Measurements from ENCODE around the gene UIMC1.
"Not testable (repeated sequence)": the region's sequence is repeated elsewhere in the genome, so short reads cannot be mapped to it uniquely, and the experiment has no call there.

Gene UIMC1

GRCh38 chr5:176881021-176881749 lies 125.4 kb downstream of the UIMC1 start:
- no peak for FAIRE-seq

- FAIRE-seq: no peak
These were observed 126.1 kb downstream of the UIMC1 start for GRCh38 chr5:176880366-176881020.

DNA sequence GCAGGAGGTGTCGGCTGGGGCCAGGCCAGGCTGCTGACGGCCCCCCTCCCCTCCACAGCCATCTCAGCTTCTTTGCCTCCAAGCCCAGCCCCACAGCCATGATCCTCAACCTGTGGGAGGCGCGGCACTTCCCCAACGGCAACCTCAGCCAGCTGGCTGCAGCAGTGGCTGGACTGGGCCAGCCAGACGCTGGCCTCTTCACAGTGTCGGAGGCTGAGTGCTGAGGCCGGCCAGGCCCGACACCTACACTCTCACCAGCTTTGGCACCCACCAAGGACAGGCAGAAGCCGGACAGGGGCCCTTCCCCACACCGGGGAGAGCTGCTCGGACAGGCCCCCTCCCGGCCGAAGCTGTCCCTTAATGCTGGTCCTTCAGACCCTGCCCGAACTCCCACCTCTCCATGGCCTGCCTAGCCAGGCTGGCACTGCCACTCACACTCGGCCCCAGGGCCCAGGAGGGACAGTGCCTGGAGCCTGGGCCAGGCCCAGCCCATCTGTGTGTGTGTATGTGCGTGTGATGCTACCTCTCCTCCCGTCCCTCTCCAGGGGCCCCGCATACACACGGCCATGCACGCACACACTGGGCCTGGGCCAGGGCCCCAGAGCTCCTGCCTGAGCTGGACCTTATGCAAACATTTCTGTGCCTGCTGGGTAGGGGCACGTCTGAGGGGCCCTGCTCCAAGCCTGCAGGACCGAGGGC lies 126.8 kb downstream of the UIMC1 start:
- FAIRE-seq: no peak

DNA sequence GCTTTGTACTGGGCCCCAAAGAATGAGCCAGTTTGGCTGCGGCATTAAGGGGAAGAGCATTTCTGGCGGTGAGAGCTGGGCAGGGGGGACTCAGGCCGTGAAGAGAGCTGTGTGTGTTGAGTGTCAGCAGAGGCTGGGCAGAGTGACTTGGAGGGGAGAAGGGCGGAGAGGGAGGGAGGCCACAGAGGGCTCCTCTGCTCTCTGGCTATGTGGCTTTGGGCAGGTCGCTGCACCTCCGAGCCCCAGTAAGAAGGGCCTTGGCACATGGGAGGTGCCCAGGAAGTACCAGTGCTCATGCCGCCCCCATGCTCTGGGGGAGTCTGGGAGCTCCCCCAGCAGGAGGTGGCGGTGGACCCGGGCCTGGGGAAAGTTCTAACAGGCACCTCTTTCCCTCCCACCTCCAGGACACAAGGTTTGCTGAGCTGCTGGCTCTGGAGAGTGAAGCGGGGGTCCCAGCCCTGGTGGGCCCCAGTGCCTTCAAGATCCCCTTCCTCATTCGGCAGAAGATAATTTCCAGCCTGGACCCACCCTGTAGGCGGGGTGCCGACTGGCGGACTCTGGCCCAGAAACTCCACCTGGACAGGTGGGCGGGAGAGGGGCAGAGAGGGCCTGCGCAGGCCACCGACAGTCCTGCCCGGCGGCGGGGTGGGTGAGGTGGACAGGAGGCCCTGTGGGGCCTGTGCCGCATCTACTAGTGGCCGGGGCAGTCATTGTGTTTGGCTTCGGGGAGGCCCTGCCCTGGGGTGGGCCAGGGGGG lies 127.5 kb downstream of the UIMC1 start:
- no peak for FAIRE-seq

GRCh38 chr5:176878463-176878862 lies 128.1 kb downstream of the UIMC1 start:
- FAIRE-seq: no peak

GRCh38 chr5:176877793-176878331 lies 128.7 kb downstream of the UIMC1 start:
- FAIRE-seq: no peak

DNA sequence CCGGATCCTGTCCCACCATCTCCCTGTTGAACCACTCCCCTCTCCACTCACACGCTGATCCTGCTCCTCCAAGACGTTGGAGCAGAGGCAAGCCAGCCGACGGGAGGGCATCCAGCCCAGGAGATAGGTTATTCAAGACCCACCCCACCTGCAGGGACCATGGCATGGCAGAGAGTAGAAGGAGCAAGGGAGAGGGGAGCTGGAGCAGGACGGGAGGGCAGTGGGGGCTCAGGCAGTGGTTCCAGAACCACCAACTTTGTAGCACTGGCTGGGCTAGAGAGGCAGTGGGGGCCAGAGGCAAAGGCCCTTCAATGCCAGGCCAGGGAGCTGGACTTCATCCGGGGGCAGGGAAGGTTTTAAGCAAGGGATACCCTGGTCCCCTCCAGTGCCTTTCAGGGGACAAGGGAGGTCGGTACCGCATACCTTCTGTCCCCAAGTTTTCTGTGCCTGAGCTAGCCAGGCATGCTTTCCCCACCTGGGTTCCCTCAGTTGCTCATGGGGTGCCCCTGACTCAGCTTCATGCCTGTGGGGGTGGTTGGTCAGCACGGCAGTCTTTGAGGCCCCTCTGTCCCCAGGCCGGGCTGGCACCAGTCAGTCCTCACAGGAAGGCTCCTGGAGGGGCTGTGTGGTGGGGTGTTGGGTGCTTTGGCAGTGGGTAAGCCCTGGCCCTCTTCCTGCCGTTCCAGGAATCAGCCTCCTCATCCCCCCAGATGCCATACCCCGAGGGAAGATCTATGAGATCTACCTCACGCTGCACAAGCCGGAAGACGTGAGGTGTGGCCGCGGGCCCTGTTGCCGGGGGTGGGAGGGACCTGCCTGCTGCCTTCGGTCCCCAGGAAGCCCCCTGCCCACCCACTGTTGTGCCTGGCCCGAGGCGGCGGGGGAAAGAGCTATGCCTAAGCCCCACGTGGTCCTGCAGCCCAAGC lies 129.8 kb downstream of the UIMC1 start:
- FAIRE-seq: no peak

- no peak for FAIRE-seq
These were observed 130.6 kb downstream of the UIMC1 start for GRCh38 chr5:176875783-176876505.

GRCh38 chr5:176875014-176875550 lies 131.5 kb downstream of the UIMC1 start:
- no peak for FAIRE-seq

- FAIRE-seq: no peak
These were observed 132.3 kb downstream of the UIMC1 start for GRCh38 chr5:176874198-176874780.

DNA sequence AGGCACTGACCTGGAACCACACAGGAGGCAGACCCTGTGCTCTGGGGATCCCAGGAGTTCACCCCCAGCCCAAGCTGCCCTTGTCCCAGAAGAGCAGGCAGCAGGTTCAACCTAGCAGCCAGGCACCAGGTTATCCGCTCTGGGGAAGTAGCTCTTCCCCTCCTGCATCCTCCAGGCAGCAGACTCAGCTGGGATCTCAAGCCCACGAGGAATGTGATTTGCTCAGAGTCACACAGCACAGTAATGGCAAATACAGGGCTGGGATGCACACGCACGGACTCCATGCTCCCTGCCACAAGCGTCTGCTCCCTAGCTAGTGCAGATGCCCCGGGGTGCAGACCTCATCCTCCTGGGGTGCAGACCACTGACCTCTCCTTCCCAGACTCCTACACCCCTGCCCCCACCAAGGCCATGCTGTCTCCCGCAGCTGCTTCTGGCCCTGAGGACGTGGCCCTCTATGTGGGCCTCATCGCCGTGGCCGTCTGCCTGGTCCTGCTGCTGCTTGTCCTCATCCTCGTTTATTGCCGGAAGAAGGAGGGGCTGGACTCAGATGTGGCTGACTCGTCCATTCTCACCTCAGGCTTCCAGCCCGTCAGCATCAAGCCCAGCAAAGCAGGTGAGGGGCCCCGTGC lies 132.9 kb downstream of the UIMC1 start:
- no peak for FAIRE-seq

DNA sequence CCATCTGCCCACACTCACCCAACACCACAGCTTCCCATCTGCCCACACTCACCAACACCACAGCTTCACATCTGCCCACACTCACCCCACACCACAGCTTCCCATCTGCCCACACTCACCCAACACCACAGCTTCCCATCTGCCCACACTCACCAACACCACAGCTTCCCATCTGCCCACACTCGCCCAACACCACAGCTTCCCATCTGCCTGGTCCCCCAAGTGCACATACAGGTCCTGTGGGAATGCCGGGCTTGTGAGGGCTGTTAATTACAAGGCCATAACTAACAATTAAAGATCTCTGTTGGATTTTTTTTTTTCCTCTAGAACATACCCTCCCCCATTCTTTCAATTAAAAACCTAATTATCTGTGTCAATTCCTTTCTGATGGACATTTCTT lies 133.6 kb downstream of the UIMC1 start:
- not testable (repeated sequence) for FAIRE-seq

DNA sequence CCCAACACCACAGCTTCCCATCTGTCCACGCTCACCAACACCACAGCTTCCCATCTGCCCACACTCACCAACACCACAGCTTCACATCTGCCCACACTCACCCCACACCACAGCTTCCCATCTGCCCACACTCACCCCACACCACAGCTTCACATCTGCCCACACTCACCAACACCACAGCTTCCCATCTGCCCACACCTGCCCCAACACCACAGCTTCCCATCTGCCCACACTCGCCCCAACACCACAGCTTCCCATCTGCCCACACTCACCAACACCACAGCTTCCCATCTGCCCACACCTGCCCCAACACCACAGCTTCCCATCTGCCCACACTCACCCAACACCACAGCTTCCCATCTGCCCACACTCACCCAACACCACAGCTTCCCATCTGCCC lies 134.0 kb downstream of the UIMC1 start:
- not testable (repeated sequence) for FAIRE-seq

DNA sequence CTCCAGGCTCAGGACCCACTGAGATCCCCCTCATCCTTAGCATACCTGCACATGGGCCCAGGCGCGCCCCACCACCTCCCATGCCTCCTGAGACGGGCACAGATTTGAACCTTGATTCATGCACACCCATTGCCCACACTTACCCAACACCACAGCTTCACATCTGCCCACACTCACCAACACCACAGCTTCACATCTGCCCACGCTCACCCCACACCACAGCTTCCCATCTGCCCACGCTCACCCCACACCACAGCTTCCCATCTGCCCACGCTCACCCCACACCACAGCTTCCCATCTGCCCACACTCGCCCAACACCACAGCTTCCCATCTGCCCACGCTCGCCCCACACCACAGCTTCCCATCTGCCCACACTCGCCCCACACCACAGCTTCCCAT lies 135.9 kb downstream of the UIMC1 start:
- not testable (repeated sequence) for FAIRE-seq

DNA sequence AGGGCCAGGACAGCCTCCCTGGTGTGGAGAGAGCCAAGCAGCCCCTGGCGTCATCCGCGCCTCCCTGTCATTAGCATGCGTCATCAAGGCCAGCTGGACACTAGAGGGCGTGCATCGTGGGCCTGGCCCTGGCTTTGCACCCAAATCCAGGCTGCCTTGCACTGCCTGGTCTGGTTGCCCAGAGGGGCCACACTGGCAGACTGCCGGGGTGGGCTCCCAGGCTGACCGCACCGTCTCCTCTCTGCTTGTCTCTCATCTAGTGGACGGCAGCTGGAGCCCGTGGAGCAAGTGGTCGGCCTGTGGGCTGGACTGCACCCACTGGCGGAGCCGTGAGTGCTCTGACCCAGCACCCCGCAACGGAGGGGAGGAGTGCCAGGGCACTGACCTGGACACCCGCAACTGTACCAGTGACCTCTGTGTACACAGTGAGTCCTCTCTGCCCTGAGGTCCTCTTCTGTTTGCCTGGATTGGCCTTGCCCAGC lies 136.4 kb downstream of the UIMC1 start:
- FAIRE-seq: no peak

DNA sequence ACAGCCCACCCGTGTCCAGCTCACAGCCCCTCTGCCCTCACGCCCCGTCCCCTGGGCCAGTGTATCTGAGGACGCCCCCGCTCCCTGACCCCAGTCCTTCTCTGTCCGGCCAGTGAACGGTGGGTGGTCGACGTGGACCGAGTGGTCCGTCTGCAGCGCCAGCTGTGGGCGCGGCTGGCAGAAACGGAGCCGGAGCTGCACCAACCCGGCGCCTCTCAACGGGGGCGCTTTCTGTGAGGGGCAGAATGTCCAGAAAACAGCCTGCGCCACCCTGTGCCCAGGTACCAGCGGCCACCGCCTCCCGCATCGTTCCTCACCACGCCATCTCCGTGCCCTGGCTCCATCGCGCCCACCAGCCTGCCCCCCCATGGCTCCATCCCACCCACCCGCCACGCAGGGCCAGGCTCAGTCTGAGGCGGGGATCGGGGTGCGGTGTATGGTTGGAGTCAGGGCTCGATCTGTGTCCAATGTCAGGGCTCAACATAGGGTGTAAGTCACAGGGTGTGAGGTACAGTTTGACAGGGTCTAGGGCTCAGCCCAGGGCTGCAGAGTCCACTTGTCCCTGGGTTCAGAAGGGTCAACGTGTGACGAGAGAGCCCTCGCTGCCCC lies 137.0 kb downstream of the UIMC1 start:
- FAIRE-seq: no peak

GRCh38 chr5:176868731-176869130 lies 137.8 kb downstream of the UIMC1 start:
- FAIRE-seq: no peak

DNA sequence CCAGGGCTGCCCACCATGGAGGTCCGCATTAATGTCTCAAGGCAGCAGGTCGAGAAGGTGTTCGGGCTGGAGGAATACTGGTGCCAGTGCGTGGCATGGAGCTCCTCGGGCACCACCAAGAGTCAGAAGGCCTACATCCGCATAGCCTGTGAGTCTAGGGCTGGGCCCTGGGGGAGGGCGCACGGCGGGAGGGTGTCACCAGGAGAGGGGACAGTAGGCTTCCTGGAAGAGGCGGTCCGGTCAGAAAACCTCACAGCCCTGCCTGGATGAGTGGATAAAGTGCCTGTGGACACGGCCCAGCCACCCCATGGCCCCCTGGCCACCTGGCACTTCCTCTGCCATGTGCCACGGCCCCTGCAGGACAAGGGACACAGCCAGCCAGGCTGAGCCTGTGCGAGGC lies 138.5 kb downstream of the UIMC1 start:
- no peak for FAIRE-seq

GRCh38 chr5:176866707-176867310 lies 139.8 kb downstream of the UIMC1 start:
- no peak for FAIRE-seq

All from colon (tissue), 2 donors.